GM18873 (cell line): ENCODE results near the gene KRTAP5-4.
"Not testable (repeated sequence)": the region's sequence is repeated elsewhere in the genome, so short reads cannot be mapped to it uniquely, and the experiment has no call there.

ENCODE experiments used
- ATAC-seq: cut with Tn5 transposase; IDR thresholded peaks from one replicate; pipeline ENCODE4 v1.9.1; 2021; ENCODE audit warnings: mild to moderate bottlenecking, moderate library complexity, moderate number of reproducible peaks; ENCODE audit not compliant: unreplicated experiment, low FRiP score

KRTAP5-4 gene

DNA sequence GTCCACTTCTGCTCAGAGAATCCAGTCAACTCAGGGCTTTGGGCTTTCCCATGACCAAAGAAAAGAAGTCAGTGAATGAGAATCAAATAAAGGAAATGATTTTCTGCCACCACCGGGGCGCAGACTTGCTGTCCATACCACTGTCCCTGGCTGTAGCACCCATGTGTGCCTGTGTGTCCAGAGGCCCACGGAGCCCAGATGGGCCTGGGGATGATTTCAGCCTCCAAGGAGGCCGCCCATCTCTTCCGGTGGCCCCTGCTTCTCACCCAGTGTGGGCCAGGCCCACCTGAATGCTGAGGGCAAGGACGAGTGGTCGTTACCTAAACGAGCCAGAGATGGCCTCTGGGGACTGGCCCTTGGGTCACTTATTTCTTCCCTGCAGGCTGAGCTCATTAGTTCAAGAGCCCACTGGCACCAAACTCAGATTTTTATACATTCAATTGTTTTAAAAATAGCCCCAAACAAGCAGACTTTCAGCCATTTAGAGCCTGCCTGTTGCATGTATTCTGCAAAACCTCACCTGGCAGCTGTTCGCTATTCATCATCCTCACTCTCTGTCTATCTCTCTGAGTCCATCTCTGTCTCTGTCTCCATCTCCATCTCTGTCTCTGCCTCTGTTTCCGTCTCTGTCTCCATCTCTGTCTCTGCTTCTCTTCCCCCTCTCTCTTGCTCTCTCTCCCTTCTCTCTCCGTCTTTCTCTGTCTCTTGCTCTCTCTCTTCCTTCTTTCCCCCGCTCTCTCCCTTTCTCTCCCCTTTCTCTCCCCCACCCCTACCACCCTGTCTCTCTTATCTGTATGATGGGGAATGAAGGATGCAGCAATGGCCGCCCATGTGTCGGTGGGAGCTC lies 31.8 kb upstream of the KRTAP5-4 start:
- no peak for ATAC-seq

GRCh38 chr11:1652771-1653540 lies 31.0 kb upstream of the KRTAP5-4 start:
- ATAC-seq: no peak

DNA sequence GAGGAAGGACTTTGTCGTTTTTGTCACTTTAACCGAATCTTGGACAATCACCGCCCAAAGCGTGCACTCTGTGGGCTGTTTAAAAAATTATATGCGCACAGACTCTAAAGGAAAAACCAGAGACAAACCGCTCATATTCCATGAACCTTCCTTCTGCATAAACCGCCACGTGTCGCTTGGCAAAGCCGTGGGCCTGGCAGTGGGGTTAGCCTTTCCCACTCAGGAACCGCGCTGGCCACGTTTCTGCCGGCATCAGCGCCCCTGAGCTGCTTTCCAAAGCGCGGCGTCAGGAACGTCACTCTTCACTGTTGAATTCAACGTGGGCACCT lies 30.5 kb upstream of the KRTAP5-4 start:
- ATAC-seq: no peak

DNA sequence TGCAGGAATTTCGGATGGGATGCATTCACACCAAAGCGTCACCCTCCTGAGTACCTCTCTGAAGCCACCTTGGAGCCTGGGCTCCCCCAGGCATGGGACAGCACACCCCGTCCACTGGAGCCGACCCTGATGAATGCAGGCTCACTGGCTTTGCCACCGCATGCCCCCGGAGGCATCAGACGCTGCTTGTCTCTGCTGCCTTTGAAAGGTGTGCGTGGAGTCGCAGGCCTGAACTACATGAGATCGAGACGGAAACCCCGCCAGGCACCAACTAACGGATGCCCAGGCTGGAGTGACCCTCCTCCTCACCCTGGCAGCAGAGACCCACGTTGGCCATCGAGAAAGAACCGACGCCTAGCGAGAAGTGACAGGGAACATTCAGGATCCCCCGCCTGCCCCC lies 30.1 kb upstream of the KRTAP5-4 start:
- no peak for ATAC-seq

GRCh38 chr11:1651411-1651980 lies 29.6 kb upstream of the KRTAP5-4 start:
- ATAC-seq: no peak

DNA sequence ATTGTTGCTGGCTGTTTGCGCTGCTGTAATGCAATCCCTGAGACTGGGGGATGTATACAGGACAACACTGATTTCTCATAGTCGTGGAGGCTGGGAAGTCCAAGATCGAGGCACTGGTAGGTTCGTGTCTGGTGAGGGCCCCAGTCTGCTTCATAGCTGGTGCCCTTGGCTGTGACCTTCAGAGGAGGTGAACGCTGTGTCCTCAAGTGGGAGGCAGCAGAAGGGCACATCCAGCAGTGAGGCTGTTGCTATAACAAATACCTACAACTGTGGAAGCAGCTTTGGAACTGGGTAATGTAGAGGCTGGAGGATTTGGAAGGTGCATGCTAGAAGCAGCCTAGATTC lies 29.0 kb upstream of the KRTAP5-4 start:
- no peak for ATAC-seq

- ATAC-seq: no peak
Measured at GRCh38 chr11:1650034-1650917, 28.3 kb upstream of the KRTAP5-4 start.

DNA sequence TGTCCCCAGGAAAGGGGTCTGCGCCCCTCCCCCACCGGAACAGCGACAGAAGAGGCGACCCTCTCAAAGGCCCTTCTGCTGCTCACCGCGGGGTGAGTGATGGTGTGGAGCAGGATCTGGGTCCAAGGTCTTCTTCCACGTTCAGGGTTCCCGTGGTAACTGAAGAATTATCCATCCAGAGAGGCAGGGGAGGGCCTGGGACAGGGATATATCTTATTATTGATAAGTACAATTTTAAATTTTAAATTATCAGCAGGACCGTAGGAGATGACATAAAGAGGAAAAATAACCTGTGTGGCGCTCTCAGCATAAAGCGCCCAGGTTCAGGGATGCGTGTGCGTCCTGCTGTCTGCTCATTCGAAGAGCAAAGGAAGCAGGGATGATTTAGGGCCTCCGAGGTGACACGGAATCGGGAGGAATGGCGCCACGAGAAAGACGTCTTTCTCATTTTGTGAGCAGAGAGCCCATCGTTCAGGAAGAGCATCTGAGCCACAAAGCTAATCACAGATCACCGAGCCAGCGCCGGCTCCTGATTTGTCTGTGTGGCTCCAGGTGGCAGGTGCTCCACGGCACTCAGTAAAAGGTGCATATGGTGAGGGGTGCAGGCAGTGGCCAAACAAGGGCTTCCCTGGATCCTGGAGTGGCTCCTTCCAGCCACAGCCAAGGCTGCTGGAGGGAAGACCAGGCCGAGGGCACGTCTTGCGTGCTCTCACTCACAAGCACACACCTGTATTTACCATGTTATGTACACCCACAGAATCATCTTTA lies 26.9 kb upstream of the KRTAP5-4 start:
- no peak for ATAC-seq

- ATAC-seq: no peak
Measured at GRCh38 chr11:1647901-1648652, 26.1 kb upstream of the KRTAP5-4 start.

DNA sequence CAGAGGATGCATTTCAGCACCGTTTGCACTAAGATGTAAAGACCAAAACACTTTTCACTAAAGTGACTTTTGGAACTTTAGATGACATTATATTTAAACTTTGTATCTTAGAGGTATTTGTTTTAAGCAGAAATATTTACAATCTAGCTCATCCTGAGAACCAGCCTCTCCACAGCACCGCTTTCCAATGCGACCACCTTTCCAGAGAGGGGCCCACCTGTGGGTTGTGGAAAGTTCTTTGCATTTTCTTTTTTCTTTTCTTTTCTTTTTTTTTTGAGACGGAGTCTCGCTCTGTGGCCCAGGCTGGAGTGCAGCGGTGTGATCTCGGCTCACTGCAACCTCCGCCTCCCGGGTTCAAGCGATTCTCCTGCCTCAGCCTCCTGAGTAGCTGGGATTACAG lies 24.6 kb upstream of the KRTAP5-4 start:
- not testable (repeated sequence) for ATAC-seq

- no peak for ATAC-seq
Measured at GRCh38 chr11:1645357-1645821, 23.5 kb upstream of the KRTAP5-4 start.

DNA sequence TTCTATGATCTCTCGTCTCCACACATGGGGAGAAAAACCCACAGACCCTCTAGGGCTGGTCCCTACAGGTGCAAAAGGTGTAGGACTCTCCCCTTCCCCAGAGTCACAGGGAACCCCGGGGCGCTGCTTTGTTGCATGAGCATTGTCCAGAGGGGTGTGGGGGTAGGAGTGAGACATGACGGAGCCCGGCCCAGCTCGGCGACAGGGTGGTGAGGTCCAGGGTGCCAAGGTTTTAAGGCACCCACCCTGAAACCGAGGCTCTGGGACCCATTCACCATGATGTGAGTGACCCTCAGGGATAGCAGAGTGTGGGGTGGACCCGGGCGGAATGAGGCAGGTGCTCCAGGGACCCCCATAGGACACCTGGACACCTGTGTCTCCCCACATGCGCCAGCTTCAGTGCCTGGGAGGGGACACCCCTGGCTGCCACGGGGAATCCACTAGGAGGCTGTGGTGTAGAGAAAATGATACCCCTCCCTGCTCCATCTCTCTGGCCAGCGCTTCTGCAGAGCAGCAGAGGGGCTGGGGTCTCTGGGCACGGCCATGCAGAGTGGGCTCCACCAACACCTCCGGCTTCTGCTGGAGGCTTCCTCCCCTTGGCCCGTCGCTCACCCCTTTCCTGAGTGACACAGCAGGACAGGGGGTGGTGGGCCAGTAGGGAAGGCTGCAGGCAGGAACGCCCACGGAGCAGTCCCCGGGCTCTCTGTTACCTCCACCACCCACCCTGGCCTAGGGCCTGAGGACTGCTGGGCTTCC lies 22.8 kb upstream of the KRTAP5-4 start:
- no peak for ATAC-seq

GRCh38 chr11:1643146-1643690 lies 21.3 kb upstream of the KRTAP5-4 start:
- ATAC-seq: no peak

DNA sequence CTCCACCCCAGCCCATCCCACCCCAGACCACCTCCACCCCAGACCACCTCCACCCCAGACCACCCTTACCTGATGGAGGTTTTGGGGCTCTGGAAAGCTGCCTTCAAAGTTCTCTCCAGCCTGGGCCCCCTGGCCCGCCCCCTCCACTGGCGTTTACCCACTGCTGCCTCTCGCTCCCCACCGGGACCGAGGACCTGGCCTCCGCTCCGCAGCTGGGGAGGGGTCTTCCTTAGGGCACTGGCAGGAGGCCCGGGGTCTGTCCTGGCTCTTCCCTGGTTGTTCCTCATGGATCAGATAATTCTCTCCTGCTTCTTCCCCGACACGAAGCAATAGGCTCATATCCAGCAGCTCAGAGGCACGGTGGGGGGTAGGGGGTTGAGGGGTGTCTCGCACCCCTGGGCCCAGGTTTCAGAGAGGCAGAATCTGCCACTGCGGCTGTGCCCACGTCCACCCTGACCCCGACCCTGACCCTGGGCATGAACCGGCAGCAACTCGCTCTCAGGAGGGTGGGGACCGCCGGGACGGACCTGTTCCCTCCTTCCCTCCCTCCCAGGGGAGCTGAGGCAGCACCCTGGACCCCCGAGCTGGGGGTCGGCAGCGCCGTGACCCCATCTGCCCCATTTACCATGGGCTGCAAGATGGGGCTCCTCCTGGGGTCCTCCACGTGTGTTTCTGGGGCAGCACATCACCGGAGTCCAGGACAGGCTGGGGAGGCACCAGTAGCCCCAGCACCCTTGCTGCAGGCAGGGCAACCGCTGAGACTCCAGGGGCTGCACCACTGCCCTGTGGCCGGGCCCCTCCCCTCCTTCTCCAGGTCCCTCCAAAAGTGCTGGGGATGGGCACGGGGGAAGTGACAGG lies 20.6 kb upstream of the KRTAP5-4 start:
- ATAC-seq: no peak

GRCh38 chr11:1641096-1641495 lies 19.2 kb upstream of the KRTAP5-4 start:
- ATAC-seq: no peak

GRCh38 chr11:1640076-1640946 lies 18.4 kb upstream of the KRTAP5-4 start:
- no peak for ATAC-seq
